MG63 (cell line): ENCODE measurements around the gene RGS6. TPM values are rescaled to one million over a fixed set of nuclear protein-coding genes. Genes with fewer than 3 reads are reported as not detected.
"Not testable (repeated sequence)": the region's sequence is repeated elsewhere in the genome, so short reads cannot be mapped to it uniquely, and the experiment has no call there.

ENCODE experiments used
- DNase-seq: peaks from one replicate; pipeline ENCODE4 v3.0.0-alpha.2; 2020
- H3K27me3 ChIP-seq: fragments of 250-450 bp; sonication (Bioruptor Pico); 2 replicates; pipeline ENCODE4 v1.5.1; 2020; ENCODE audit warnings: mild to moderate bottlenecking, moderate library complexity
- H3K36me3 ChIP-seq: fragments of 250-450 bp; sonication (Bioruptor Pico); 2 replicates; pipeline ENCODE4 v1.5.1; 2020; ENCODE audit warnings: mild to moderate bottlenecking, moderate library complexity
- H3K4me3 ChIP-seq: fragments of 250-450 bp; sonication (Bioruptor Pico); 2 replicates; pipeline ENCODE4 v1.5.1; 2020; ENCODE audit warnings: mild to moderate bottlenecking, moderate library complexity
- H3K9me3 ChIP-seq: fragments of 250-450 bp; sonication (Bioruptor Pico); 2 replicates; pipeline ENCODE4 v1.5.1; 2020; ENCODE audit warnings: mild to moderate bottlenecking, moderate library complexity
- total RNA-seq: library from RNA; depleted of rRNA; stranded (reverse); fragments of >200 nt; shearing (Covaris generic); gene quantifications from 2 replicates; pipeline ENCODE4 v1.2.3, GENCODE V29; 2014; ENCODE audit warnings: low replicate concordance

The RGS6 gene
- total RNA-seq, 1 experiment from 2014 or later: not detected

DNA sequence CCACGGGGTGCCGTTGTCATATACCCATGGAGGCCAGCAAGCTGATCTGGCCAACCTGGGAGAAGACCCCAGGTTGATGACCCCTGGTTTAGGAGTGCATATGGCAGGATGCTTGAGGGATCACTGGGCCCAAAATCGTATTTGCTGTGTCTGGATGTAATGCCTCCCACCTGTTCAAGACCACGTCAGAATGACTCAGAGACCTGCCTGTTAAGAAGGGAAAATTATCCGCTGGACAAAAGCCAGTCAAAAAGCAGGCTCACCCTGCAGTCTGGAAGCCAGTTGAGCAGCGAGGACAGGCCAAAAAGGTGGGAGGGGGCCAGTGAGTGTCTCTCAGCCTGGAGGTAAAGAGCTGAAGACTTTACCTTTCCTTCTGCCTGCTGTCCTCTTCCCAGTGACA, 512.5 kb downstream of the RGS6 start:
- no peak for DNase-seq
- no peak overlapping the region for H3K4me3 ChIP-seq
- H3K27me3 ChIP-seq: no peaks in the 10 kb centered on the region
- no peaks in the 10 kb centered on the region for H3K9me3 ChIP-seq
- no peaks in the 10 kb centered on the region for H3K36me3 ChIP-seq

DNA sequence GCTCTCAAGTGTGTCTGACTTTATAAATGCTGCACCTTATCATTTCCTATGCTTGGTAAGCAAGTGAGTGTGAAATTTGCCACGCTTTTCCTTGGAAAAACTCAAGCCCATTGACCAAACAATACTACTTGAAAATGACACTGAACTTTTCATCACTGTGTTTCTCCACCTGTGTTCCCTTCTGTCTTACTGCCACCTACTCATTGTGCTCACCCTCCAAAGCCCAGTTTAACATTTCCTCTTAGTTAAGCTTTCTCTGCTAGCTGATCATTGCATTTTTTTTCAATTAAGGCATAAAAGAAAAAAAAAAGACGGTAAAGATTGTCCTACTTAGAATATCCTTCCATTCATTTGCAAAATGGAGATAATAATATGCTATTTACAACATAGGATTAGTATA, 516.0 kb downstream of the RGS6 start:
- no peak overlapping the region for H3K4me3 ChIP-seq
- DNase-seq: no peak

DNA sequence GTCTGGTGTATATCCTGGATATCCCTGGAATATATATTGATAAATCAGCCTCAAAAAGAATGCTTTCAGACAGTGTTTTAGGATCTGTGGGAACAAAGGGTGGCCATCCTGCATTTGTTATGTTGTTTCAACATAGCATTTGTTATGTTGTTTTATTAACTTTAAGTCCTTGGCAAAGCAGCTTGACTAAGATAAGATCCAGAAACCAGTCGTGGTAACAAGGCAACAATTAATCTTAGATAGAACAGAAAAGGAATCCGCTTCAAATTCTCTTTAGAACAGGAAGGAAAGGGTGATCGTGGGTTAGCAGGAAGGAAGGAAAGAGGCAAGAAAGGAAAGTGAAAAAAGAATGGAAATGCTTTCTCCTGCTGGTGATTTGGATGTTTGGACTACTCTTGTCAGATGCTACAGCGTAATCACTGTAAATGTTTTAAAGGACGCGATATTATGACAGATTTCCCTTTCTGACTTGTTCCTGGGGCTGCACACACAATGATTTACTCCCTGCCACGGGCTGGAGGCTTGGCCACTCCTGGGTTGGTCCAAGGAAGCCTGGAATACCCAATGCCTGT, 518.3 kb downstream of the RGS6 start:
- Histone ChIP-seq H3K27me3 (no peaks in the 10 kb centered on the region), H3K4me3 (no peak overlapping the region), H3K36me3 (no peaks in the 10 kb centered on the region), H3K9me3 (no peaks in the 10 kb centered on the region)
- no peak for DNase-seq

More for the DNA sequence above, 516.0 kb downstream of the RGS6 start:
- no peaks in the 10 kb centered on the region for H3K9me3 ChIP-seq
- no peaks in the 10 kb centered on the region for H3K27me3 ChIP-seq
- H3K36me3 ChIP-seq: no peaks in the 10 kb centered on the region

DNA sequence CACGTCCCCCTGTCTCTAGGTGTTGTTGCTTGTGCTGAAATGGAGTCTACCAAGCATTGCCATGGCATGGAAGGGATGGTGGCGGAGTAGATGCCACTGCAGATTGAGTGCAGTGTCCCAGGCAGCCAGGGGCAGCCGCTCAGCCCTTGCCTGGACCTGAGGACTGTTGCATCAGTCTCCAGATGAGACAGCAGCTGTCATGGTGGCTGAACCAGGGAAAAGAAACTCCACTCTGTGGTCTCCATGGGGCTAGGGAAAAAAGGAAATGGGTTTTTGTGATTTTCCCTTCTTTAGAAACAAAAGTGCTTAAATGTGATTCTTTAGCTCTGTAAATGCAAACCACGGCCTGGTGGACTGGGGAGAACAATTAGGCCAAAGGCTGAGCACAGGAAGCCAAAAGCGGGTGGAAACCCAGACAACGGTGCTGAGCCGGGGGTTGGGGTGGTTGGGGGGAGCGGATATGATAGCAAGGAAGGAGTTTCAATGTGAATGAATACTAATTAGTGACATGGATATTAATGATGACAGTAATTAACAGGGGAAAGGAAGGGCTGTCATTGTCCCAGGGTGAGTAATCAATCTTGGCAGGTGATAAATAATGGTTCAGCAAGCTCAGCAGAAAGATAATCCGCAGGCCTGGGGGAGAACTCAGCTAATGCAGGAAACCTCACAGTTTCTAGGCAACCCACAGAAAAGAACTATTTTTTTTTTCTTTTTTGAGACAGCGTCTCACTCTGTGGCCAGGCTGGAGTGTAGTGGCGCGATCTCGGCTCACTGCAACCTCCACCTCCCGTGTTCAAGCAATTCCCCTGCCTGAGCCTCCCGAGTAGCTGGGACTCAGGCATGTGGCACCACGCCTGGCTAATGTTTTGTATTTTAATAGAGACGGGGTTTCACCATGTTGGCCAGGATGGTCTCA, 519.1 kb downstream of the RGS6 start:
- H3K36me3 ChIP-seq: no peaks in the 10 kb centered on the region
- no peak for DNase-seq
- H3K9me3 ChIP-seq: no peaks in the 10 kb centered on the region
- no peaks in the 10 kb centered on the region for H3K27me3 ChIP-seq
- H3K4me3 ChIP-seq: no peak overlapping the region

DNA sequence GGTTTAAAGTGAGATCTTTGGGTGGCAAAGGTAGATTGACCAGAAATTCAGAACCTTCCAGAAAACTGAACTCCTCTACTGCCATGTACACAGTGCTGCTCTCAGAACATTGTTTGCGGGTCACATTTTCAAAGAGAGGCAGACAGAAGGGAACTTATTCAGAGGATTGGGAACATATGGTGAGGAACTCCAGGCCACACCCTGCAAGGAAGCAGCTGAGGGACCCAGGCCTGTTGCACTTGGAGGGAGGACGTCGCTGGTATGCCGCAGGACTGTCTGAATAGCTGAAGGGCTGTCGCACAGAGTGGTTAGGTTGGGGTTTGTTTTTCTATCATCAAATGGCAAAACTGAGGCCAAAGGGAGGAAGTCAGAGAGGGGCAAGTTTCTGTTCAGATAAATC, 520.5 kb downstream of the RGS6 start:
- H3K4me3 ChIP-seq: no peak overlapping the region
- DNase-seq: no peak

DNA sequence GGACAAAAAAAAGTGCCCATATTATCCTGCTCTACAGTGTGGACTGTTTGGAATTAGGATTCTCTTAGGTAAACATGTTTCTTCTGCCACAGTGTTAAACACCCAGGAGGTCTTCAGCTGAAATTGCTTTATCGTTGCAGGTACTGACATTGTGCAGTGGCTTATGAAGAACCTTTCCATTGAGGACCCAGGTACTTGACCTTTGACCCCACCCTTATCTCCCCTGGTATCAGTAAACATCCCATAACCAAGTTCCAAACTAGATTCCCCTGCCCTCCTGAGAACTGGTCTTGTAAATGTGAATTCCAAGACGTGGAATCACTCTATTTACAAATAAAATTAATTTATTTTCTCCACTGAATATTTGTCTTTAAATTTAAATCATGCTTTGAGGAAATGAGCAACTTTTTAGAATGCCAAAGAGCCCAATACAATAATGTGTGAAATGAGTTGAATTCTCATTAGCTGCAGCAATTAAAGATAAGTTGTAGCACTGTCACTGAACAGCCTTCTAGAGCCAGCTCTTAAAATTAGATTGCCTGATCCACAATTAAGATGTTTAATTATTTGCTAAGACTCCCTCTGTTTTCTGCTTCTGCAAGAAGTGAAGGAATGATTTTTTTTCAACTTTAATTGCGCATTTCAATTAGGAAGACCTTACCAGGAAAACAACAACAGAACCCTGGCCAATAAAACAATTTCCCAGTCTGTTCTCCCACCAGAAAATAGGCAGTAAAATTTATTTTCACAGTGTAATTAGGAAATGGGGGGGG, 522.3 kb downstream of the RGS6 start:
- Histone ChIP-seq H3K36me3 (no peaks in the 10 kb centered on the region), H3K4me3 (no peak overlapping the region), H3K27me3 (no peaks in the 10 kb centered on the region), H3K9me3 (no peaks in the 10 kb centered on the region)
- DNase-seq: no peak

More for the DNA sequence above, 520.5 kb downstream of the RGS6 start:
- Histone ChIP-seq H3K27me3 (no peaks in the 10 kb centered on the region), H3K9me3 (no peaks in the 10 kb centered on the region), H3K36me3 (no peaks in the 10 kb centered on the region)

DNA sequence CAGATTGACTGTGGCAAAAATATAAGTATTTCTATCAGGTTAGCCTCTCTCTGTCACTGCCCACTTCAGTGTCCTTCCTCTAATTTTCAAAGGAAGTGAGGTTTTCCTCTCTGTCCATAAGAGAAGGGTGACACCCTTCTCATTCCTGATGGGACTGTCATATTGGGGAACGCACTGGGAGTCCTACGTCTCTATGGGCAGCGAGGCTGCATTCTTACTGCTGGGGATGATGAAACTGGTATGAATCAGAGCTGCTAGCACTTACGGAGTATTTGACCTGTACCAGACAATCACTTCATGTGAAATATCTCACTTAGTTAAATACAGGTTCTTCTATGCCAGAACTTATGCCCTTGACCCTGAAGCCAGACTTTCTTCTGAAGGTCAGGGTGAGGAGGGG, 525.4 kb downstream of the RGS6 start:
- no peaks in the 10 kb centered on the region for H3K9me3 ChIP-seq
- H3K27me3 ChIP-seq: no peaks in the 10 kb centered on the region
- no peak overlapping the region for H3K4me3 ChIP-seq
- H3K36me3 ChIP-seq: no peaks in the 10 kb centered on the region
- DNase-seq: no peak

DNA sequence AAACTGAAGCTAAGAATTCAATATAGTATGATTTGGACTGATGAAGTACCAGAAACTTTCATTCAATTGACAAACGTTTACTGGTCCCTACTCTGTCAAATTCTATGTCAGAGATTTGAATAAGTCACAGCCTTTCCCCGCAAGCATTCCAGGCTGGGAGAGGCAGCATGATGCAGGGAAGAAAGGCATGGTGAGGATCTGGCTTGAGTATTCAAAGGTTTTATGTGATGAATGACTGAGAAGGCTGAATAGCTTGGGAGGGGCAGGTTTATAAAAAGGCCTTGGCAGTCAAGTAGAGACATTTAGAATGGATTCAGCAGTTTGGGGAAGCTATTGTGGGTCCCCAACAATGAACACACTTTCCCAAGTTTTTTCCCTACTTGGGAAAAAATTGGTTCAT, 529.8 kb downstream of the RGS6 start:
- H3K27me3 ChIP-seq: no peaks in the 10 kb centered on the region

DNA sequence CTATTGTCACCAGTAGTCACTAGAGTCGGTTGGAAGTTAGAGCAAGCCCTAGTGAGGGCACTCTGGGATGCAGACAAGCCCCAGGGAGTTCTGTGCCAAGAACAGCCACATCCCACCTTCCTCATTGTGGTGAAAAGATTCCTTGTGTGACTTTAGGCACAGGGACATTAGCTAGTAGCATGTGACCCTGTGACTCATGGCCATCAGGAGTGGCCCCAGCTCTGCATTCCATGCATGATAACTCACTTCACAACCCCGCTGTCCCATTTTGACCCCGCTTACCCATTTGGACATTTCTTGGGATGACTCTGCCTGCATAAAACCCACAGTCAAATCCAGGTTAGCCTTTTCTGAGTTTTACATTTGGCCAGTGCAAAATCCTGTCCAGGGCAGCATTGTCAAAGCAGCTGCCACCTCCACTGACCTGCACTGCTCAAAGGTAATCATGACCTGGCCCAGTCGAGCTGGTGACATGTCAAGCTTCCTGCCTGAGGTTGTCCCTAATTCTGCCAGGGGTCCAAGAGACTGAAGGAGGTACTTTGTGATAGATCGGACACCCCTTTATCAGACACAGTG, 531.1 kb downstream of the RGS6 start:
- H3K9me3 ChIP-seq: no peaks in the 10 kb centered on the region
- no peaks in the 10 kb centered on the region for H3K27me3 ChIP-seq
- no peak overlapping the region for H3K4me3 ChIP-seq
- no peak for DNase-seq
- no peaks in the 10 kb centered on the region for H3K36me3 ChIP-seq

More for the DNA sequence above, 529.8 kb downstream of the RGS6 start:
- Histone ChIP-seq H3K9me3 (no peaks in the 10 kb centered on the region), H3K36me3 (no peaks in the 10 kb centered on the region), H3K4me3 (no peak overlapping the region)
- no peak for DNase-seq

DNA sequence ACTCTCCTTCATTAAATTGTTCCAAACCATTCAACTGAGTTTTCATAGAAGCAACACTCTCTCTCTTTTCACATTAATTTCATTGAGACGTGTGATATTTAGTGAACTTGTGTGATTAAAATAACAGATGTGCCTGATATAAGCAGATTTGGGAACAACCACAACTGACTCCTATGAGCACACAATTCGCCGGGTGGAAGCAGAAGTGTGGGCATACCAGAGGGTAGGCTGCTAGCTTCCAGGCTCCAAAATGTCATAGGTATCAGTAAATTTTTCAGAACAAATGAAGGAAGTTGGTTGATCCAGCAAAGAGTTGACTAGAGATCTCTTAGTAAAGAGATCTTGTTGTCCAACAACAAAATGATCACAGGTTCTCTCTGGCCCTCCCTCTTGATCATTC, 532.0 kb downstream of the RGS6 start:
- Histone ChIP-seq H3K27me3 (no peaks in the 10 kb centered on the region), H3K36me3 (no peaks in the 10 kb centered on the region), H3K9me3 (no peaks in the 10 kb centered on the region), H3K4me3 (no peak overlapping the region)
- no peak for DNase-seq

DNA sequence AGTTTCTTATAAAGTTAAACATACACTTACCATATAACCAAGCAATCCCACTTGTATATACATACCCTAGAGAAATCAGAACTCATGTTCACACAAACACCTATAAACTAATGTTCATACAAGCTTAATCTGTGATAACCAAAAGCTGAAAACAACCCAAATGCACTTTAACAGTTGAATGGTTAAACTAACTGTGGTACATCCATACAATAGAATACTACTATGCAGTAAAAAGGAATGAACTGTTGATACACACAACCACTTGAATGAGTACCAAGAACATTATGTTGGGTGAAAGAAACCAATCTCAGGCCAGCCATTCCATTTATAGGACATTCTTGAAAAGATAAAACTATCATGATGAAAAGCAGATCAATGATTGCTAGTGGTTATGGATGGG, 534.1 kb downstream of the RGS6 start:
- Histone ChIP-seq H3K36me3 (no peaks in the 10 kb centered on the region), H3K27me3 (no peaks in the 10 kb centered on the region), H3K9me3 (no peaks in the 10 kb centered on the region), H3K4me3 (no peak overlapping the region)
- no peak for DNase-seq

DNA sequence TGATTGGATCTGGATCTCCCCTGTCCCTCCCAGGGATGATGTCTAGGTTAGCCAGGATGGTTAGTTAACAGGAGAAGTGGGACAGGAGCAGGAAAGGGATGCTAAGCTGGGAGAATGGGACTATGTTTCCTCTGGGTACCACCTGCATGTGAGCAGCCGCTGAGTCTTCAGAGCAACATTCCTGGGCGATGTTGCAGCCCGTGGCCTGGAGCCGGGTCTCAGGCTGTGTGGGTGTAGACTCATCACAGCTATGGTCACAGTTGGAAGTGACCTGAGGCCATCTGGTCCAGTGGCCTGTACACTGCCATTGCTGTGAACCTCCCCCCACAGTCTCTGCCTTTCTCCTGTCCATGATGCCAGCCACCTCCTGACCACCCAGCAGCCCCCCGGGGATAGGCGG, 539.1 kb downstream of the RGS6 start:
- no peak for DNase-seq
- Histone ChIP-seq H3K9me3 (no peaks in the 10 kb centered on the region), H3K27me3 (no peaks in the 10 kb centered on the region), H3K36me3 (no peaks in the 10 kb centered on the region), H3K4me3 (no peak overlapping the region)

DNA sequence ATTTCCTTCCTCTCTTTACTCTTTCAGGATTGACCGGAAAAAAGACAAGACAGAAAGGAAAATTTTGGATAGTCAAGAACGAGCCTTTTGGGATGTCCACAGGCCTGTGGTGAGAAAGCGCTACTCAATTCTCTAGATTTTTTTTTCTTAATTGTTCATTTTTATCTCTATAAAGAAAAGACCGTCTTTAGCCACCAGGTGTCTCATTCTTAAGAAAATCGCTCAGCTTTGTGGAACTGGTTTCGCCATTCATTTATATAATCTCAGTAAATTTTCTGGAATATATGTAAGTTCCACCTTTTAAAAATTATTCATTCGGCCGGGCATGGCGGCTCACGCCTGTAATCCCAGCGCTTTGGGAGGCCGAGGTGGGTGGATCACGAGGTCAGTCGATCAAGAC, 540.6 kb downstream of the RGS6 start:
- DNase-seq: no peak
- no peaks in the 10 kb centered on the region for H3K36me3 ChIP-seq
- no peak overlapping the region for H3K4me3 ChIP-seq
- H3K9me3 ChIP-seq: no peaks in the 10 kb centered on the region
- H3K27me3 ChIP-seq: no peaks in the 10 kb centered on the region

DNA sequence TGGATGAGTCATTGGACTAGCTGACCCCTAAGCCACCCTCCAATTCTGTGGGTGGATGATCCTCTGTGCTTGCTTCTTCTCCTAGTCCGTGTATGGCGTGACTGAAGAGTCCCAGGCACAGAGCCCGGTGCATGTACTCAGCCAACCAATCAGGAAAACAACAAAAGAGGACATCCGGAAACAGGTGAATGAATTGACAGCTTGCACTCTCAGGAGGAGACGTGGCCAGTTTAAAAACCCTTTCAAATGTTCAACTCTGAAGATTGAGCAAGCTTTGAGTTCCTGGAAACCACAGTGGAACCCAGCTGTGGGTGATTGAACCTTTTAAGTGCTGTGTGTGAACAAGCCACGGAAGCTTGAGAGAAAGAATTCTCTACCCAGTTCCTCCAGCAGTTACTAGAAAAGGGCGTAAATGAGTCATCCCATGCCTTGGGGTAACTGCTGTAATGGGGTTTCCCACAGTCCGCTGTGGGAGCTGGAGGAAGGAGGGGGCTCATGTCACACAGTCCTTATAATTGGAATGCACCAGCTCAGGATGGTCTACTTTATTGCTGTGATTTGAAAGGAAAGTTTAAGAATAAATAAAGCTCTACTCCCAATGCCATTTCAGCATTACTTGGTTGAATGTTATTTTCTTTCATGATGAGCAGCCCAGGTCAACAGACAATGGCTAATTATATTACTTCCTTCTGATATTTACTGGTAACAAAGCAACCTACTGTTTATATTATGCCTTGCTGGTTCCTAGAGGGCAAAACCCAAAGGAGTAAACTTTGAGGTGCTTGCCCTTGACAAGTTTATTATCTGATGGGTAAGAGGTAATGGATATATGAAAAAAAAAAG, 544.6 kb downstream of the RGS6 start:
- H3K27me3 ChIP-seq: no peaks in the 10 kb centered on the region
- DNase-seq: peak; percentile 32
- no peaks in the 10 kb centered on the region for H3K36me3 ChIP-seq
- no peak overlapping the region for H3K4me3 ChIP-seq
- H3K9me3 ChIP-seq: no peaks in the 10 kb centered on the region

DNA sequence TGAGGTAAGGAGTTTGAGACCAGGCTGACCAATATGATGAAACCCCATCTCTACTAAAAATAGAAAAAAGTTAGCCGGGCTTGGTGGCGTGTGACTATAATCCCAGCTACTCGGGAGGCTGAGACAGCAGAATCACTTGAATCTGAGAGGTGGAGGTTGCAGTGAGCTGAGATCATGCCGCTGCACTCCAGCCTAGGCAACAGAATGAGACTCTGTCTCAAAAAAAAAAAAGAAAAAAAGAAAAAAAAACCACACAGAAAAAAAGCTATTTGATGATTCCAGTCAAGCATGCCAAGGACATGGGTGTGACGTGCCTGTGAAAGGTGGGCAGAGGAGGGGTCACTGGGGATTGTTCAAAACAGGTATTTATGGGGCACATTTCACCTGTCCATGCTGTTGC, 545.3 kb downstream of the RGS6 start:
- not testable (repeated sequence) for DNase-seq, H3K36me3 ChIP-seq, H3K4me3 ChIP-seq, H3K27me3 ChIP-seq, H3K9me3 ChIP-seq

DNA sequence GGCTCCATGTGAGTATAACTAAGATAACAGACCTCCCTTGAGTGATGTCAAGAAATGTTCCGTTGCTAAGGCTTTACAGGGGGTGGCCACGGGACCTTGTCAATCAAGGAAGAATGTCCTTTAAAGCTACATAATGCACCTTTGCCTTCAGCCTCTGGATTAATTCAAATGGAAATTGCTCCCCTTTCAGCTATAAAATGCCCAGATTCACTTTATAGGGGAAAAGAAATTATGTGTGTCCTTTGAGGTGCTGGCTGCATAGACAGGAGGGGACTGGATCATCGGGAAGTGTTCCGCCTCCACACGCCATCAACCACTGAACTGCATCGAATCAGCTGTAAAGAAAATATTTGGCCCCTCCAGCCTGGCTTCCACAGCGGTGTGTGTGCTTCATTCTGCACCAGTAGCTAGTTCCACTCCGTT, 546.3 kb downstream of the RGS6 start:
- Histone ChIP-seq H3K27me3 (no peaks in the 10 kb centered on the region), H3K9me3 (no peaks in the 10 kb centered on the region), H3K4me3 (no peak overlapping the region), H3K36me3 (no peaks in the 10 kb centered on the region)
- DNase-seq: no peak
